GM18520 (cell line): ENCODE measurements around the gene SMG6.

ENCODE experiments used
- ATAC-seq: cut with Tn5 transposase; IDR thresholded peaks from one replicate; pipeline ENCODE4 v1.9.1; 2021; ENCODE audit not compliant: unreplicated experiment

The SMG6 gene

DNA sequence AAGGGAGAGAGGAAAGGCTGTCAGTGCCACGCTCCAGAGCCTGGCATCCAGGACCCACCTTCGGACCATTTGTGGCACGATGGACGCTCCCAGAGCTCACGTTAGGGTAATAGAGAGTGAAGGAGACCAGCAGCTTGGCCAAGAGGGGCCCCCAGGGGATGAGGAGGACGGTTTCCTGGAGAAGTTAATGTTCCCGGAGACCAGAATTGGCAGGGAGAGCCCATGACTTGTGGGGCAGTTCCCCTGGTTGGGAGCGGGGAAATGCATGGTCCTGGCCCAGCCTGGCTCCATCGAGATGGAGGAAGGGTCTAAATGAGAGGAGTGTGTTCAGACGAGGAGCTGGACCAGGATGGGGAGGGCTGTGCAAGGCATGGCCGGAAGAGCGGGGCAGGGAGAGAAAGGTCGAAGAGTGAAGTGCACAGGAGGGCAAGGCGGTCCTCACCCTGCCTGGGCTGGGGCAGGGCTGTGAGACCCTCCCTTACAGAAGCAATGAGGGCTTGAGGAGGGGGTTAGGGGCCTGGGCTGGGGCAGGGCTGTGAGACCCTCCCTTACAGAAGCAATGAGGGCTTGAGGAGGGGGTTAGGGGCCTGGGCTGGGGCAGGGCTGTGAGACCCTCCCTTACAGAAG is 251.5 kb downstream of the SMG6 start:
- ATAC-seq: no peak

DNA sequence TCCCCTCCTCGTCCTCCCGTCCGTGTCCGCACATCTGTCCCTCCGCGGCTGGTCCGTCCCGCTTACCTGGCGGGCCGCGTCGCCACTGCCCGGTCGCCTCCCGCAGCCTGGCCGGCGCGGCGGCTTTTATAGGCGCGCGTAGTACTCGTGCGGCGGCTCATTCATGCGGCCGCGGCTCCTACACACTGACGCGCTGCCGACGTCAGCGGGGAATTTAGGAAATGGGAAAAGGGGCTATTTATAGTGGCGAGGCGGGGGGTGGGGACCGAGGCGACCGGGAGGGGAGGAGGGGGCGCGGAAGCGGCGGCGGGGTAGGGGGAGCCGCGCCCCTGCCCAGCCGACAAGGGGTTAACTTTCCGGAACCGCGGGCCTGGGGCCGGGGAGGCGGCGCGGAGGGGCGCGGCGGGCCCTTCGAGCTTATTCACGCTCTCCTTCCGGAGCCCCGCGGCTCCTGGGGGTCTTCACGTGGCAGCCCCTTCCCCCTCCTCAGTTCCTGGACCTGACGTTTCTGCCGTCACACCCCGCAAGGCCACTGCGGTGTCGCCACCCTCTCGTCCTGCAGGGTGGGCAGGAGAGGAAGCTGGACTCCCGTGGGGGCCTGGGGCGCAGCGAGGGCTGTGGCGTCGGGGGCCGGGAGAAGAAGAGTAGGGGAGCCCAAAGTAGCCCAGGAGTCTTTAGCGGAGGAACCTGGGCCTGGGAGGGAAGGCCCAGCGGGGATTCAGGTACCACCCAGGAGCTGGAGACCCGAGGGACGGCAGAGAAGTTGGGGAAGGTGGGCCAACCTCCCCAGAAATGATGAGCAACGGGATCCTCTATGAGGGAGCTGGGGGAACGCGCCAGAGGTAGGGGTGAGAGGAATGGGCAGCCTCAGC is 252.3 kb downstream of the SMG6 start:
- no peak for ATAC-seq

DNA sequence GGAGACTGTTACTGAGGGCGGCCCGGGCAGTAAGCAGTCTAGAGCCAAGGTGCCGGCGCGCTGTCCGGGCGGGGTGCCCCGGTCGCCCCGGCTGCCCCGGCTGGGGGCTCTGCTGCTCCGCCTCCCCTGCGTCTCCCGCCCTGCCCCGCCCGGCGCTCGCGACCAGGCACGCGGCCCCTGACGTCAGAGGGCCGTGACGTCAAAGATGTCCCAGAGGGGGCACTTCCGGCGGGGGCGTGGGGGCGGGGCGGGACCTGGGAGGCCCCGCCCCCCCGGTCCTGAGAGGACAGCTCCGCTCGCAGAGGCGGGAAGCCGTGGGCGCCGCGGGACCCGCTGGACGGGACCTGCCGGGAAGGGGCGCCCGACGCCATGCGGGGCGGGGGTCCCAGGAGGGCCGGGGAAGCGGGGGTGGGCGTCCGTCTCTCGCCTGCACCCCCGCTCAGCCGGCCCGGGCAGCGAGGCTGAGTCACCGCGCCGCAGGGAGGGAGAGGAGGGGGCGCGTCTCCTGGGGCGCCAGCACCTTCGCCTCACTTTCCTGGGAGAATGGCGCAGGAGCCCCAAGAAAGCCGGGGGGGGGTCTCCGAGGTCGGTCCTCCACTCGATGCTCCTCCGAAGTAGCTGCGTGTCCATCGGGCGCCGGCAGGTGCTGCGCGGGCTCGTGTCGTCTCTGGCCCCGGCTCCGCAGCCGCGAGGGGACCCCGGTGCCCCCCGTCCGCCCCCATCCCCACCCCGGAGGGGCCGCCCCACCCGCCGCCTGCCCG is 253.1 kb downstream of the SMG6 start:
- peak; percentile 10 for ATAC-seq

GRCh38 chr17:2049333-2050299 is 254.0 kb downstream of the SMG6 start:
- ATAC-seq: peak; percentile 47

GRCh38 chr17:2048805-2049204 is 254.8 kb downstream of the SMG6 start:
- no peak for ATAC-seq

GRCh38 chr17:2047590-2047989 is 256.0 kb downstream of the SMG6 start:
- ATAC-seq: no peak

DNA sequence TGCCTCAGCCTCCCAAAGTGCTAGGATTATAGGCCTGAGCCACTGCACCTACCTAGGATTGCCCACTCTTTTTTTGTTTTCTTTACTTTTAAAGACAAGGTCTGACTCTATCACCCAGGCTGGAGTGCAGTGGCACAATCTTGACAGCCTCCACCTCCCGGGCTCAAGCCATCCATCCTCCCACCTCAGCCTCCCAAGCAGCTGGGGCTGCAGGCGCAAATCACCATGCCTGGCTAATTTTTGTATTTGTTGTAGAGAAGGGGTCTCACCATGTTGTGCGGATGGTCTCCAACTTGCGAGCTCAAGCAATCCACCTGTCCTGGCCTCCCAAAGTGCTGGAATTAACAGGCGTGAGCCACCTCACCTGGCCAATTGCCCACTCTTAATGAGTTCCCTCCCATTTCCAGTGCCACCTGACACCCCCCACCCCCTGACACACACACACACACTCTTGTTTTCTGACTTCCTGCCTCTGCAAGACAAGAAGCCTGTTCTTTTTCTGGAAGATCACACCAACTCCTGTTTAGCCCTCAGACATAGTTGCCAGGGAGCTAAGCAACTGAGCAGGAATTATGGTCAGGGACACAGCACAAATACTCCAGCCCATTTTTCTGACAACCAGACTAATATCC is 259.2 kb downstream of the SMG6 start:
- ATAC-seq: no peak

- no peak for ATAC-seq
Measured at GRCh38 chr17:2043785-2044184, 259.8 kb downstream of the SMG6 start.

GRCh38 chr17:2042933-2043332 is 260.7 kb downstream of the SMG6 start:
- no peak for ATAC-seq

DNA sequence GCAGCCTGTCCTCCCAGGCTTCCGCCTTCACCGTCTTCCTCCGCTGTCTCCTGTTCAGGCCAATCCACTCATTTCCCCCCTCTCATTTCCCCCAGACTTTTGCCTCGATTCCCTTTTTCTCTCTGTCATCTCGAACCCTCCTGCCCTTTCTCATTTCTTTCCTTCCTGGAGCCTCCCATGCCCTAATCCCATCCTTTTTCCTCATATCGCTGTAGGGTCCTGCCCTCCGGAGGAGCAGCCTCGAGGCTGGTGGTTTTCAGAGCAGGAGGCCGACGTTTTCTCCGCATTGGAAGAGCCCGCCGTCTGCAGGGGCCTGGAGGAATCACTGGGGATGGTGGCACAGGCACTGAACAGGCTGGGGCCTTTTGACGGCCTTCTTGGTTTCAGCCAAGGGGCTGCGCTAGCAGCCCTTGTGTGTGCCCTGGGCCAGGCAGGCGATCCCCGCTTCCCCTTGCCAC is 261.2 kb downstream of the SMG6 start:
- no peak for ATAC-seq

DNA sequence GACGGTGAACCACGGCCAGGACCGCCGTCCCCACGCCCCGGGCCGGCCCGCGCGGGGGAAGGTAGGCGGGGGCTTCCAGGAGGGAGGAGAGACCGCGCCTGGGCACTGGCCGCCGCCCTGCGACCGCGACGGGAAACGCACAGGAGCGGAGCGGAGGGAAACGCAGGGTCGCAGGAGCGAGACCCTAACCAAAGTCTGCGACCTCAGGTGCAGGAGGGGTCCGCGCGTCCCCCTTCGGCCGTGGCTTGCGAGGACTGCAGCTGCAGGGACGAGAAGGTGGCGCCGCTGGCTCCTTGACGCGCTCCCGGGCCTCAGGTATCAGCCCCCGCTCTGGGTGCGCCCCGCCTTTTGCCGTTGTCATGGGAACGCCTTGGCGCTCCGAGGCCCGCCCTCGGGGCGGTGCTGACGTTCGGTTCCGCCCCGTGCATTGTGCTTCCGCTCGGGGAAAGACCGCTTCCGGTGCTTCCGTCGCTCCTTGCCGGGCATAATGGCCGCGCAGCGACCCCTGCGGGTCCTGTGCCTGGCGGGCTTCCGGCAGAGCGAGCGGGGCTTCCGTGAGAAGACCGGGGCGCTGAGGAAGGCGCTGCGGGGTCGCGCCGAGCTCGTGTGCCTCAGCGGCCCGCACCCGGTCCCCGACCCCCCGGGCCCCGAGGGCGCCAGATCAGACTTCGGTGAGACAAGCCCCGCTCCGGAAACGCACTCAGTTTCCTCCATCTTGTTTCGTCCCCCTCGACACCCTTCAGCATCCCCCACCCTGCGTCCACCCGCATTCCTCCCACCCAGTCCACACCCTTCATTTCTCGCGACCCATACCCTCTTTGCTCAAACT is 261.8 kb downstream of the SMG6 start, which contains the start of gene OVCA2:
Gene OVCA2 (plus strand): TSS at position 462 of the 829 bp plus-strand sequence. CDS start 26 bp downstream, at position 488.
- peak; percentile 93 for ATAC-seq

GRCh38 chr17:2040942-2041560 is 262.5 kb downstream of the SMG6 start:
- ATAC-seq: no peak

DNA sequence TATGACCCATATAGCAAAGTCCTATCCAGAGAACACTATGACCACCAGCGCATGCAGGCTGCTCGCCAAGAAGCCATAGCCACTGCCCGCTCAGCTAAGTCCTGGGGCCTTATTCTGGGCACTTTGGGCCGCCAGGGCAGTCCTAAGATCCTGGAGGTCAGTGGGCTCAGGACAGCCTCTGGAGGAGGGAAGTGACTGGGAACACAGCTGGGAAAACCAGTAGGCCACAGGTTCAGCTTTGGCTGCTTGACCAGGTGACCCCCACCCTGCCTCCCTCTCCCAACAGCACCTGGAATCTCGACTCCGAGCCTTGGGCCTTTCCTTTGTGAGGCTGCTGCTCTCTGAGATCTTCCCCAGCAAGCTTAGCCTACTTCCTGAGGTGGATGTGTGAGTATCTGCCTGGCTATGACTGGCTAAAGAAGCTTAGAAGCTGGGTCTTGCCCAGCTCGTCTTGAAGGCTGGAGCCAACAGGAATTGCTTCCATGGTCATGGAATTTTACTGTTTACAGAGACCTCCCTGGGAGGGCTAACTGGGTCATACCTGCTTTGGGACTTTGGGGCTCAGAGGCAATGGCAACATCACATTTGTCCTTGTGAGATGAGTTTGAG is 263.3 kb downstream of the SMG6 start:
- ATAC-seq: no peak

DNA sequence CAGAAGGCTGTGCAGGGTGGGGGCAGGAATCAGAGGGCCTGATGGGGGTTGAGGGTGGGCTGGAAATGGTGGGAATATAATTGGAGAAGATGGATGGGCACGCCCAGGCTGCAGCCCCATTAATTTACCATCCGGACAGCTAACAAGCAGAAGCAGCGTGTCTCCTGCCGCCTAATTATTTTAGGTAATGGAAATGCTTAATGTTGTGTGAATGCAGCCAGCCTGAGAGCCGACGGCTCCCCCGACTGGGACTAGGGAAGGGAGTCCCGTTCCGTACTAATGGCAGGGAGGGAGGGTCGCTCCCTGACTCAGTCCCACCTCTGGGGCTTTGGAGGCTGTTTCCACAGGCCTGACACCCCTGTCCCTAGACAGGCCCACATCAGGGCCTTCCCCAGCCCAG is 266.4 kb downstream of the SMG6 start:
- ATAC-seq: no peak

- ATAC-seq: no peak
Measured at GRCh38 chr17:2035541-2036488, 267.8 kb downstream of the SMG6 start.

DNA sequence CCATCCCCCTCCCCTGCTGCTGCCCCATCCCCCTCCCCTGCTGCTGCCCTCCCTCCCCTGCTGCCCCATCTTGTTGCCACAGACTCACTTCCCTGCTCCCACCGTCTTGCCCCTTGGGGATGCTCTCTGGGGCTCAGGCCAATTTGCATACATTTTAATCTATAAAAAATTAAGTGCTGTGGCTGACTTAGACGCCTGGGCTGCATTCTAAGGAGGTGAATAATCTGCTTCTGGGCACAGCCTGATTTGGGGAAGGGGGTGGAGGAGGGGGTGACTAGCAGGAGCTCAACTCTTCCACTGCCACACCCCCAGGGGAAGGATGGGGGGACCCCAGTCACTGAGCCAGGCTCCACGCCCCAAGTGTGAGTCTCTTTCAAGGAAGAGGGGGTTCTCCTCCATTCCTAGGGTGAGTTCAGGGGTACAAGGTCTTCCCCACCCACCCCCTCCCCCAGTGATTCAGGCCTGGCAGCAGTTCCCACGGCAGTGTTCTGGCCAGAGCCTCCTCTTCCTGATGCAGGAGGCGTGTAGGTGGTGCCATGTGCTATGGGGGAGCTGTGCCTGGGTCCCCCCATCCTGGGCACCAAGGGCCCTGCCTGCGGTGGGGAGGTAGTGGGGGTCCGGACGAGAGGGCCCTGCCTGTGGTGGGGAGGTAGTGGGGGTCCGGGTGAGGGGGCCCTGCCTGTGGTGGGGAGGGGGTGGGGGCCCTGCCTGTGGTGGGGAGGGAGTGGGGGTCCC is 268.6 kb downstream of the SMG6 start:
- no peak for ATAC-seq
